OCI-M1 (cell line): ENCODE results near the gene ITGB7.
"Not testable (repeated sequence)": the region's sequence is repeated elsewhere in the genome, so short reads cannot be mapped to it uniquely, and the experiment has no call there.

Experiments used
- DNase-seq: peaks from one replicate; lab custom pipeline; 2025; lab: John Stamatoyannopoulos, UW

The ITGB7 gene

DNA sequence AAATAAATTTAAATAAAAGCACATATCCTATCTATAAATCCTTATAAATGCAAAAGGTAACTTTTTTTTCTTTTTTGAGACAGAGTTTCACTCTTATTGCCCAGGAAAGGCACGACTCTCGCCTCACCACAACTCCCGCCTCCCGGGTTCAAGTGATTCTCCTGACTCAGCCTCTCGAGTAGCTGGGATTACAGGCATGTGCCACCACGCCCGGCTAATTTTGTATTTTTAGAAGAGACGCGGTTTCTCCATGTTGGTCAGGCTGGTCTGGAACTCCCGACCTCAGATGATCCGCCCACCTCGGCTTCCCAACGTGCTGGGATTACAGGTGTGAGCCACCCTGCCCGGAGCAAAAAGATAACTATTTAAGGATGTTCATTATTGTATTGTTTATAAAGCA lies 28.2 kb downstream of the ITGB7 start:
- DNase-seq: not testable (repeated sequence)

DNA sequence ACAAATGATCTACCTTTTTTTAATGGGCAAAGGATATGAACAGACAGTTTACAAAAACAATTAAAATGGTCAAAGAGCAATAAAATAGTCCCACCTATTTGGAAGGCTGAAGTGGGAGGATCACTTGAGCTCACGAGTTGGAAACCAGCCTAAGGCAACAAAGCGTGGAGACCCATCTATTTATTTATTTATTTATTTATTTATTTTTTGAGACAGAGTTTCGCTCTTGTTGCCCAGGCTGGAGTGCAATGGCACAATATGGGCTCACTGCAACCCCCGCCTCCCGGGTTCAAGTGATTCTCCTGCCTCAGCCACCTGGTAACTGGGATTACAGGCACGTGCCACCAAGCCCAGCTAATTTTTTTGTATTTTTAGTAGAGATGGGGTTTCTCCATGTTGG lies 29.6 kb downstream of the ITGB7 start:
- not testable (repeated sequence) for DNase-seq

DNA sequence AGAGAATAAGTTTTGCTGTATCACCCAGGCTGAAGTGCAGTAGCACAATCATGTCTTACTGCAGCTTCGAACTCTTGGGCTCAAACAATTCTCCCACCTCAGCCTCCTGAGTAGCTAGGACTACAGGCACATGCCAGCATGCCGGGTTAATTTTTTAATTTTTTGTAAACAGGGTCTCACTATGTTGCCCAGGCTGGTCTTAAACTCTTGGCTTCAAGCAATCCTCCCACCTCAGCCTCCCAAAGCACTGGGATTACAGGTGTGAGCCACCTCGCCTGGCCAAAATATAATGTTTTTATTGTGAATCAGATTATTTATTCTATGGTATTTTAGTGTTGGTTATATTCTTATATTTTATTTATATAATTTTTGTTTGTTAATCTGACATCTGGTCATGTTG lies 30.3 kb downstream of the ITGB7 start:
- no peak for DNase-seq

DNA sequence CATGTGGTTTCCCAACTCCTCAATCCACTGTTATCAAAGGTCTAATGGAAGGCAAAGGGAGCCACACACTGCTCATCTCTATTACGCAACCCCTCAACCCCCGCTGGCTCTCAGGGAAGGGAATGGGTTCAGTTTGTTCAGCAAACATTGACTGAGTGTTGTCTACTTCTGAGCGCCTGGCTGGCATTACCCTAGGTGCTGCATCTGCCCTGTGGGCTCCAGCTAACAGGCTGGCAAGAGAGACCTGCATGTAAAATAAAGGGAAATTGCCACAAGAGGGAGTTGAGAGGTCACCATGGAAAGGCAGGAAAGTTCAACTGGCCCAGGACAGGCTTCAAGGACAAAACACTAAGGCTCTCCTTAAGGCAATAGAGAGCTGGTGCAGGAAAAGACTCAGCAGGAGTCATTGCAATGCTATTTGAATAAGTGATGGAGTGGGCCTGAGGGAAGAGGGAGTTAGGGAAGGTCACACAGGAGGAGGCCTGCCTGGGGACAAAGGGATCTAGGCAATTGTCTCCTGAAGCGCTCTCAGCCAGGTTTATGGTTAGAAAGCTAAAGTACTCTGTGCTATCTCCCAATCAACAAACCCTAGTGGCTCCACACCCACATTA lies 32.1 kb downstream of the ITGB7 start:
- DNase-seq: peak; percentile 65

DNA sequence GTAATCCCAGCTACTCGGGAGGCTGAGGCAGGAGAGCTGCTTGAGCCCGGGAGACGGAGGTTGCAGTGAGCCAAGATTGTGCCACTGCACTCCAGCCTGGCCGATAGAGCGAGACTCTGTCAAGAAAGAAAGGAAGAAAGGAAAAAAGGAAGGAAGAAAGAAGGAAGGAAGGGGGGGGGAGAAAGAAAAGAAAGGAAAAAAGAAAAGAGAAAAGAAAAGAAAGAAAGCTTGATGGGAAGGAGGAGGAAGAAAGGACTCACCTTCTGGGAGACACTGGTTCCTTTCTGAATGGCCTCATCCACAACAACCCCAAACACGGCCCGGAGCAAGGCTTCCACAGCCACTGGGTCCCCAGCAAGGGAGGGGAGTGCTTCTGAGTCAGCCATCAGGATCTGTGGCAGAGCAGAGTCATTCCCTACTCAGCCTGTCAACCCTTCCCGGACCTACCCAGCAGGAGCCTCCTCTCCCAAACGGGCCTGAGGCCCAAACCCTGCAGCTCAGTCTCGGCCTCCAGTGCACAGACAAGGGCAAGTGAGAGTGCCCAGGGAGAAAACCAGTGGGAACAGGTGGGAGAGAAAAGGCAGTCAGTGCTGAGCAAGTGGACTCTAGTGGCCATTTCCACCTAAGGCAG lies 33.9 kb downstream of the ITGB7 start:
- no peak for DNase-seq

DNA sequence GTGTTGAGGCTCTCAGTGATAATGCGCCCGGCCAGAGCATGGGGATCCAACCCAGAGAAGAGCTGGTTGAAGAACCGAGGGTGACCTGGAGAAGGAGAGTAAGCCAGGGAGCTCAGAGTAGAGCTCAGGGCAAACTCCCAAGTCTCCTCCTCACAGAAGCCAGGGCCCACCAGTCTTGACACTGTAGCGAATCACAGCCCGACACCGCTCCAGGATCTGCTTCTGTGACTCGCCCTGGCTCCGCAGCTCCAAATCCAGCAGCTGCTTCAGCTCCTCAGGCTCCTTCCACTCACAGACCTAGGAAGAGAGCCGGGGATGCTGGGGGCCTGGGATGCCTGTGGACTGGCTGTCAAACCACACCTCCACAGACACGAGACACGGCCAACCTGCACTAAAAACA lies 34.7 kb downstream of the ITGB7 start:
- no peak for DNase-seq

DNA sequence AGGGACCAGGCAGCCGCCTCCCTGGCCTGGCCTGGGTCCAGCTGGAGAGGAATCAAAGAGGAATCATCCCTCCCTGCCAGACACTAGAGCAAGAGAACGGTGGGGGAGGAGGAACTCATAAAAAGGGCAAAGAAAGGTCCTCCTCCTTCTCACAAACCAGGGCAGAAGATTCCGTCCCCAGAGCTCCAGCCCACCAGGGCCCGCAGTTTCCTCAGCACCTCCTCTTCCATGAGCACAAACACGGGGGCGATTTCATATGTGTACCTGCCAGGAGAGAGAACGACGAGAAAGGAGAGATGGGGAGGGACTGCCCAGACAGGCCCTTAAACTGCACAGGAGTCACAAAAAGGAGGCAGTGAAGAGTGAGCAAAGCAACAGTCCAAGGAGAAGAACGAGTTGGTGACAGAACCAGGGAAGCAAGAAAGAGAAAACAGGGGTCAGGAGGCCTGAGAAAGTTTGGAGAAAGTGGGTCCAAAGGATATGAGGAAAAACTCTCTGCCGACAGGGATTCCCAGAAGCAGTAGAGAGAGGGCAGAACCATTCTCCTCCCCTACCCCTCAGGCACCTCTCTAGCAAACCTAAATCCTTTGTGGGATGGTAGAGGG lies 35.2 kb downstream of the ITGB7 start:
- no peak for DNase-seq

DNA sequence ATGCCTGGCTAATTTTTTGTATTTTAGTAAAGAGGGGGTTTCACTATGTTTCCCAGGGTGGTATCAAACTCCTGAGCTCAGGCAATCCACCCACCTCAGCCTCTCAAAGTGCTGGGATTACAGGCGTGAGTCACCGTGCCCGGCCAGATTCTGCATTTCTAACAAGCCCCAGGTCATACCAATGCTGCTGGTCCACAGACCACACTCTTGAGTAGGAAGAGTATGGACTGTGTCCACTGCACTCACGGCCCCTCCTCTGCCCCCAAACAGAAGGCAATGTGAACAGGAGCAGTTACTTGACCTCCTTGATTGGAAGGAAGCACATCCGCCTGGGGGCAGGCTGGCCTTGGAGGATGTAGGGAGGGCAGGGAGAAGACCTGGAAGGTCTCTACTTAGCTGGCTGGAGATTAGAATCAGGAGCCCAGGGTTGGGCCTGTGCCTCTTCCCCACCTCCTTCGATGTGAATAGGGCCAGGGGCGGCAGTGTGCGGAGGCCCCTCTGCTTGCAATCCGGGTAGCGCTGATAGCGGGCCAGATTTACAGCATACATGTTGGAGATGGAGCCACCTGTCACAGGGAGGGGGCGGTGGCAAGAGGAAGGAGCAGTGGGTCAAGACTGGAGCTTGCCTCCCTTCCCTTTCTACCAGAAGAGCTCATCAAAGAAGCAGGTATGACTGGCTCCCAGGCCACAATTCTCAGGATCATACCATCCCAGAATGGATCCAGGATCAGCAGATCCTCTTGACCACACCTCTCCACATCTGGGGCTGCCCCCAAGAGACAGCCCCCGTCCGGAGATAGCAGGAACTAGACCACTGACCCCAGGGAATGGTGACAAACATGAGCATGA lies 36.0 kb downstream of the ITGB7 start:
- DNase-seq: no peak

DNA sequence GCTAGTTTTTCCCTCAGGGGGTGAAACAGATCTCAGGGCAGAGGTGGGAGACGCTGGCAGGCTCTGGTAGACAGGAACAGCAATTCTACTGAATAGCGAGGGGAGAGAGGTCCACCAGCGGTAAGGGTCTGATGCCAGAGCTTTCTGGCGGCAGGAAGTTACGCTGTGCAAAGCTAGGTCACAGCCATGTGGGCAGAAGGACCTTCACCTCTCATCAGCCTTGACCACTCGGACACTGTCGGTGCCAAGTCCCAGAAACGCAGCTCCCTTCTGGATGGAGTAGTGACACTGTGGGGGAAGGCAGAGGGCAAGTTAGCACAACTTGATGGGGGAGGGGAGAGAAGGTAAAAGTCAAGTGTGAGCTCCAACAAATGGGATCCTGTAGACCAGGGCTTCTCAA lies 36.8 kb downstream of the ITGB7 start:
- DNase-seq: no peak

DNA sequence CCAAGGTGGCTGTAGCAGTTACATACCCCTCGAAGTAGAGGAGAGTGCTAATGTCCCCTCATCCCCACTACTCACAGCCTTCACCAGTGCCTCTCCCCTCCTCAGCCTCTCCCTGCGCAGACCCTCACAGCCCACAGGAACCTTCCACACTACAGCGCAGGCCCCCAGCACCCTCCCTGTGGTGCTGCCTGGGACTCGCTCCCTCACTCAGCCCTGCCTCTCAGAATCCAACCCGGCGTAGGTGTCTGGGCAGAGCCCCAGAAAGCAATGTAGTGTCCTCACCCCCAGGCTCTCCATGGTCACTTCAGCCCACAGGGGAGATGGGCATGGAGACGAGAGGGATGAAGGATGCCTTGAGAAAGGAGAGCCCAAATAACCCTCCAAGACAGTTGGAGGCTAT lies 37.4 kb downstream of the ITGB7 start:
- DNase-seq: no peak

DNA sequence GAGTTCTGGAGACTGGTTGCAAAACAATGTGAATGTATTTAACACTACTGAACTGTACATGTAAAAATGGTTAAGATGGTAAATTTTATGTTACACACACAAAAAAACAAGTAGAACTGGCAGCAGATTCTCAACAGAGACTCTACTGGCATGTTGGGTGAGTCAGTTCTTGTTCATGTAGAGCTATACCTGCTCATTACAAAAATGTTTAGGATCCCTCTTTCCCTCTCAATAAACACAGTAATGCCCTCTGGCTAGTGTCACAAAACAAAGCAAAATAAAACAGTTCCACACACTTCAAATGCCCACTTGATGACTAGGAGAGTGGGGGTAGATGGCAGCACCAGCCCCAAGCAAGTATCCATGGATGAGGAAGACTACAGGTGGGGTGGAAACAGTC lies 40.2 kb downstream of the ITGB7 start:
- DNase-seq: no peak

DNA sequence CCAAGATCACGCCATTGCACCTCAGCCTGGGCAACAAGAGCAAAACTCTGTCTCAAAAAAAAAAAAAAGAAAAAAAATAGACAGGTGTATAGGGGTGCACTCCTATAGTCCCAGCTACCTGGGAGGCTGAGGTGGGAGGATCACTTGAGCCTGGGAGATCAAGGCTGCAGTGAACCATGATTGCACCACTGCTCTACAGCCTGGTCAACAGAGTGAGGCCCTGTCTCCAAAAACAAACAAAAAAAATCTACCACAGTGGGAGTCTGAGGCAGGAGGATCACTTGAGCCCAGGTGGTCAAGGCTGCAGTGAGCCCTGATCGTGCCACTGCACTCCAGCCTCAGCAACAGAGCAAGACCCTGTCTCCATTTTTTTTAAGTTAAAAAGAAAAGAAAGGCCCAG lies 44.0 kb downstream of the ITGB7 start:
- DNase-seq: not testable (repeated sequence)

DNA sequence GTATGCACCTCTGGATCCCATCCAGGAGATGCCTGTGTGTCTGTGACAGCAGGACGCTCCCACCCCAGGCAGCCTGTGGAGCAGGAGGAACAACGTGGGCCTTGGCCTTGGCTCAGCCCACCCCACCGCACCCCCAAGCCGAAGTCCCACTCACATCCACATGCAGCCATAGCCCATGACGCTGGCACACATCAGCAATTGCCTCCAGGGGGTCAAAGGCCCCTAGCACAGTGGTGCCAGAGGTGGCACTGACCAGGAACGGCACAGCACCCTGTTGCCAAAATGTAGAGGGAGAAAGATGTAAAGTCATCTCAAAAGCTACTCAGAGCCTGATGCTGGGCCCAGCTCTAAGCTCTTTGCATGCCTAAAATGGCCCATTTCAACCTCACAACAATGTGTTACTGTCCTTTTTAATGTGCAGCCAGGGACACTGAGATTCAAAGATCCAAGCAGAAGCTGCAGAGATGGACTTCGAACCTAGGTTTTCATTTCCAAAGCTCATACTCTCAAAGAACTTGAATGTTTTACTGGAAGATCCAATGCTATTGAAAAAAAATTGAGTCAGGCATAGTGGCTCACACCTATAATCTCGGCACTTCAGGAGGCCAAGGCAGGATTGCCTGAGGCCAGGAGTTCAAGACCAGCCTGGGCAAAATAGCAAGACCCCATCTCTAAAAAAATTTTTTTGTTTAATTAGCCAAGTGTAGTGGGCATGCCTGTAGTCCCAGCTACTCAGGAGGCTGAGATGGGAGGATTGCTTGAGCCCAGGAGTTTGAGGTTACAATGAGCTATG lies 45.7 kb downstream of the ITGB7 start:
- DNase-seq: no peak

DNA sequence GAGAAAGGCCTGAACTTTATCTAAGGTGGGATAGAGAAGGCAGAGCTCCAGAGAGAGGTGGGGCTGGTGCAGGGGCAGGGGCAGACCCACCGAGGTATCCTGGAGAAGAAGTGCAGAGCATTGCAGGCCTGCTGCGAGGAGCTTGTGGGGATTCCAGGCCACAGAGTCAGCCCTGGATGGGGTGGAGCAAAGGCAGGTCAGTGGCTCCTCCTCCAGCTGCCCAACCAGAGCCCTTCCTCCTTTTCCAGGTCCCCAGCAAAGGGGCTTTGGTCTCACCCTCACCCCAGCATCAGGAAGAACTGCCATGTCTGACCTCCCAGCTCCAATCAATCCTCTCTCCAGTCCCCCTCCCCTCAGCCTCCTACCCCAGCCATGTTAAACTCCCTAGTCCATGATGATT lies 46.4 kb downstream of the ITGB7 start:
- DNase-seq: no peak

DNA sequence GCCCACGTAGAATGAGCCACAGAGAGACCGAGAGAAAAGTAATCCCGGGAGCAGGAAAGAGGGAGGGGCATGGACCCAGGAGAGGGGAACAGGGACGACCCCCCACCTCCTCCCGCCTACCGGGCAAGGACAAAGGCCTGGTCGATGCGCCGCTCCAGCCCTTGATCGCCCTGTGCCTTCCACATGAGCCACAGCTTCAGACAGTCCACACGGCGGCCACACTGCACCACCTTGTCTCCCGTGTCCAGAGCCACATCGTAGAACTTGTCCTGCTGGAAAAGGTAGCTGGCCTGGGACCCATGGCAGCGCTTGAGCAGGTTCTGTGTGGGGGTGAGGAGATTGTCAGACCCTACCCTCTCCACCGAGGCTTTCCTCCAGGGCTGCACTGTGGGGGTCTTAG lies 47.1 kb downstream of the ITGB7 start:
- no peak for DNase-seq

DNA sequence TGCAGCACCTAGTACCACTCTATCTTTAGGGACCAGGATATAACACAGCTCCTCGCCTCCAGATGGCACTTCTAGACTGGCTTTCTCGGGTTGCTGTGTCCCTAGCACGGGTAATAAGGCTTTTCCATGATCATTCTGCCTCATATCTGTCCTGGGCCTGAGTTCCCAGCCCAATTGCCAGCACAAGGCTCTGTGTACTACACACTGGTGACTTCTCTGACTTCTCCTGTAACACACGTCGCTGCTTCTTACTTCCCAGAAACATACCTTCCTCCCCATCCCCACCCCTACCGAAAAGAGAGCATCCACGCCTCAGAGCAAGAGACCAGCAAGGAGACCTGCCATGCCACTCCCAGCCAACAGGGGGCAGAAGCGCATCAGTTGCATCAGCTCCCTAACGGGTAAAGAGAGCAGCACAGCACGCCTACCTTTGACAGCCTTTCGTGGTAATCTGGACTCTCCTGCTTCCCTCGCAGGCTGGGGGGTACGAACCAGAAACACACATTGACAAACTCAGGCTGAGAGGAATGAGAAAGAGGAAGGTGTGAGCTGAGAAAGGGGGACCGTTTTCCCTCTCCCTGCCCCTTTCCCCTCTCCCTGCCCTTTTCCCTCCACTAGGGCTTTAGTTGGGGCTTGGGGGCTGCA lies 47.7 kb downstream of the ITGB7 start:
- peak; percentile 96 for DNase-seq

DNA sequence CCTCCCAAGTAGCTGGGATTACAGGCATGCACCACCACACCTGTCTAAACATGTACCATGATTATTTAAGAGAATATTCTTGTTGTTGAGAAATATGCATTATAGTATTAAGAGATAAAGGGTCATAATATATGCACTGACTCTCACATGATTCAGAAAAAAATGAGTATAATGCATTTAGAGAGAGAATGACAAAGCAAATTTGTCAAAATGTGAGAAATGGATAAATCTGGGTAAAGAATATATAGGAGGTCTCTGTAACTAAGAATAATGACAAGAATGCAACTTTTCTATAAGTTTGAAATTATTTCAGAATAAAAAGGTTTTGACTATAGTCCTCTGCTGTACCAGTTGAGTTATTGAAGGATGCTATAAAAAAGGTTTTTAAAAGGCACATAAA lies 54.7 kb downstream of the ITGB7 start:
- DNase-seq: no peak

DNA sequence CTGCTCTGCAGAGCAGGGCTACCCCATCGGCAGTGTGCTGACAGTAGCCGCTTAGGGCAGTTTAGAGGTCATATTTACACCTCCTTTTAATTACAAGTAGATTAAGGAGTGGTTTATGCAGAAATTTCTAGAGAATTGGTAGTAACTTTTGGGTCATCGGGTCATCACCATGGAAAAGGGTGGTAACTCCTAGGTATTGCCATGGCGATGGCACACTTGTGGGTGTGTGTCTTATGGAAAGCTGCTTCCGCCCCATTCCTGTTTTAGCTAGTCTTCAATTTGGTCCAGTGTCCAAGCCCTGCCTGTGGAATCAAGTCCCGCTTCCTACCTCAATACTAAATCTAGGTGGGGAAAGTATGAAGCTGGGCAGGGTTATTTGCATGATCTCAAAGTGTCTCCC lies 56.0 kb downstream of the ITGB7 start:
- DNase-seq: no peak

DNA sequence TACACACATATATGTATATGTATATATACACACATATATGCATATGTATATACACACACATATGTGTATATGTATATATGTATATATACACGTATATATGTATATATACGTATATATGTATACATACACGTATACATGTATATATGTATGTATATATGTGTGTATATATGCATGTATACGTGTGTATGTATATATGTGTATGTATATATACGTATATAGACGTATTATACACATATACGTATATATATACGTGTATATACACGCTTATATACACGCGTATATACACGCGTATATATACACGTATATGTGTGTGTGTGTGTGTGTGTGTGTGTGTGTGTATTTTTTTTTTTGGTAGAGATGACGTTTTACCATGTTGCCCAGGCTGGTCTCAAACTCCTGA lies 59.4 kb downstream of the ITGB7 start:
- no peak for DNase-seq

DNA sequence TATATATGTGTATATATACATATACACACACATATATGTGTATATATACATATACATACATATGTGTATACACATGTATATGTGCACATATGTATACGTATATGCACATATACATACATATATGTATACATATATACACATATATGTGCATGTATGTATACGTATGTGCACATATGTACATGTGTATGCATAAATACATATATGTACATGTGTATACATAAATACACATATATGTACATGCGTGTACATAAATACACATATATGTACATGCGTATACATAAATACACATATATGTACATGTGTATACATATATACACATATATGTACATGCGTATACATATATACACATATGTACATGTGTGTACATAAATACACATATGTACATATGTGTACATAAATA lies 59.9 kb downstream of the ITGB7 start:
- no peak for DNase-seq

DNA sequence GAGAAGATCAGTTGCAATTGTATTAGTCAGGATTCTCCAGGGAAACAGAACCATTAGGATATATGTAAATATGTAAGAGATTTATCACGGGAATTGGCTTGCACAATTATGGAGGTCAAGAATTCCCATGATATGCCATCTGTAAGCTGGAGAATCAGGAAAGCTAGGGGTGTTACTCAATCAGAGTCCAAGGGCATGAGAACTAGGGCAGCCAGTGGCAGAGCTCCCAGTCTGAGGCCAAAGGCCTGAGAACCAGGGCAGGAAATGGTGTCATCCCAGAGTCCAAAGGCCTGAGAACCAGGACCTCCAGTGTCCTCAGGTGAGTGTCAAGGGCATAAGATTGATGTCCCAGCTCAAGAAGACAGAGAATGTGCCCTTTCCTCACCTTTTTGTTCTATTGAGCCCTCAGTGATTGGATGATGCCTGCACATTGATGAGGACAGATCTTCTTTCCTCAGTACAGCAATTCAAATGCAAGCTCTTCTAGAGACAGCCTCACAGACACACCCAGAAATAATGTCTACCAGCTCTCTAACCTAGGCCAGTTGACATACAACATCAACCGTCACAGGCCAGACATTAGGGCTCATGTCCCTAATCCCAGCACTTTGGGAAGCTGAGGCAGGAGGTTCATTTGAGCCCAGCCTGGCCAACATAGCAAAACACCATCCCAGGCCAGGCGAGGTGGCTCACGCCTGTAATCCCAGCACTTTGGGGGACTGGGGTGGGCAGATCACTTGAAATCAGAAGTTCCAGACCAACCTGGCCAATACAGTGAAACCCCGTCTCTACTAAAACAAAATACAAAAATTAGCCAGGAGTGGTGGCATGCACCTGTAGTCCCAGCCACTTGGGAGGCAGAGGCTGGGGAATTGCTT lies 61.4 kb downstream of the ITGB7 start:
- DNase-seq: no peak
